HFF-Myc (cell line): ENCODE measurements around the gene FSTL4.

Experiments used
- DNase-seq: peaks from one replicate; pipeline ENCODE4 v3.0.0-alpha.2; 2011; ENCODE audit warnings: low read depth; ENCODE audit errors: extremely low read depth
- H3K4me3 ChIP-seq: replicated peaks from 2 replicates; pipeline ENCODE4 v1.5.1; 2011; ENCODE audit warnings: low read depth, mild to moderate bottlenecking, control low read depth, low read length
- CTCF ChIP-seq: IDR thresholded peaks from 2 replicates; pipeline ENCODE4 v1.5.1; 2012; ENCODE audit warnings: mild to moderate bottlenecking, low read depth, low read length, control low read depth; ENCODE audit errors: missing control alignments

The FSTL4 gene

GRCh38 chr5:133365738-133366137, 246.6 kb downstream of the FSTL4 start:
- H3K4me3 ChIP-seq: no peak overlapping the region
- TF ChIP-seq CTCF: no peak
- no peak for DNase-seq

GRCh38 chr5:133364936-133365707, 247.2 kb downstream of the FSTL4 start:
- DNase-seq: no peak
- H3K4me3 ChIP-seq: no peak overlapping the region
- peak; percentile 38 for TF ChIP-seq CTCF

GRCh38 chr5:133363807-133364587, 248.3 kb downstream of the FSTL4 start:
- no peak for TF ChIP-seq CTCF
- no peak for DNase-seq
- no peak overlapping the region for H3K4me3 ChIP-seq

GRCh38 chr5:133362438-133362837, 249.9 kb downstream of the FSTL4 start:
- H3K4me3 ChIP-seq: no peak overlapping the region
- no peak for TF ChIP-seq CTCF
- no peak for DNase-seq

GRCh38 chr5:133361922-133362321, 250.4 kb downstream of the FSTL4 start:
- DNase-seq: no peak
- H3K4me3 ChIP-seq: no peak overlapping the region
- no peak for TF ChIP-seq CTCF

GRCh38 chr5:133360693-133361472, 251.5 kb downstream of the FSTL4 start:
- DNase-seq: no peak
- no peak overlapping the region for H3K4me3 ChIP-seq
- no peak for TF ChIP-seq CTCF
